Ovary (tissue), 9 donors: Measurements from ENCODE around the gene FLOT2. TPM values are rescaled to one million over a fixed set of nuclear protein-coding genes. Genes with fewer than 3 reads are reported as not detected.
"Not testable (repeated sequence)": the region's sequence is repeated elsewhere in the genome, so short reads cannot be mapped to it uniquely, and the experiment has no call there.

ENCODE experiments used
- DNase-seq, 5 donors: peaks; one replicate each; pipeline ENCODE4 v3.0.0-alpha.2; 2019 to 2020
- H3K27ac ChIP-seq, 2 donors: fragments of 200-600 bp; one replicate each; pipeline versions ENCODE4 v1.5.1 to v1.8.0; 2019 to 2022
- H3K27me3 ChIP-seq: fragments of 200-600 bp; one replicate; pipeline ENCODE4 v1.8.0; 2022
- H3K36me3 ChIP-seq: fragments of 200-600 bp; sonication (generic); one replicate; pipeline ENCODE4 v1.5.1; 2019
- H3K4me1 ChIP-seq: one replicate; pipeline ENCODE4 v1.8.1; 2013; ENCODE audit warnings: mild to moderate bottlenecking, moderate library complexity; ENCODE audit not compliant: insufficient read depth
- H3K4me3 ChIP-seq: fragments of 200-600 bp; sonication (generic); one replicate; pipeline ENCODE4 v1.5.1; 2017
- H3K9me3 ChIP-seq, 2 donors: fragments of 200-600 bp in 1 of 2; sonication (generic) in 1 of 2; one replicate each; pipeline versions ENCODE4 v1.5.1 to v1.8.1; 2013 to 2019; ENCODE audit warnings: mild to moderate bottlenecking in 1 of 2, moderate library complexity in 1 of 2
- EP300 ChIP-seq: sonication (generic); formaldehyde crosslinking; IDR thresholded peaks from one replicate; pipeline ENCODE4 v1.6.1; 2017; ENCODE audit warnings: antibody characterized with exemption
- POLR2A ChIP-seq: fragments of 450-650 bp; IDR thresholded peaks from one replicate; pipeline ENCODE4 v1.6.1; 2017; ENCODE audit warnings: antibody characterized with exemption, mild to moderate bottlenecking, moderate library complexity
- WGBS, 3 donors: extraction: QIAGEN DNeasy Blood & Tissue Kit in 1 of 3; methylation state at CpG; one replicate each; pipeline versions ENCODE4 v1.1.5 to v1.1.7; 2013 to 2017; 5-methylcytosine and 5-hydroxymethylcytosine counted together
- intact Hi-C, 4 donors: fragments of 100-400 bp; cut with DNase I; formaldehyde crosslinking; loops; one replicate each; pipeline versions ENCODE4 v1.11.0 to v1.15.1; 2022 to 2023
- polyA plus RNA-seq, 2 donors: library from polyadenylated mRNA; stranded (reverse); fragments of 200-250 nt in 1 of 2; fragments of 350-450 nt in 1 of 2; fragmentation: Illumina TruSeq in 1 of 2; extraction: RNeasy Lipid Tissue Mini Kit (QIAGEN cat#74804) in 1 of 2; gene quantifications; one replicate each; pipeline ENCODE4 v1.2.3, GENCODE V29; 2013 to 2014
- total RNA-seq, 7 donors: library from RNA; depleted of rRNA in 2 of 7; stranded (reverse); fragments of >200 nt in 2 of 7; fragmentation: NEBNext Ultra II Directional in 3 of 7; extraction: Animal tissue kit (Norgen Biotek cat#: 25700) in 3 of 7; gene quantifications; one replicate each; pipeline versions ENCODE4 v1.1.0 to v1.2.4, GENCODE V29; 2016 to 2023
- TF ChIP-seq, protein P1 (sequence below), 3 donors: fragments of 450-650 bp in 2 of 3; fragments of 200-600 bp in 1 of 3; IDR thresholded peaks; one replicate each; pipeline versions ENCODE4 v1.5.1 to v1.8.0; 2016 to 2022; ENCODE audit warnings: antibody characterized with exemption in 3 of 3, mild to moderate bottlenecking in 1 of 3
- donor health status: DM: no; HTN: no; CAD: no; lungs with moderate emphysema.
- donor health status: DM: no; HTN: no; CAD: no.
- donor health status: Bipolar disorder and iron deficiency.
- donor health status: DM: yes; HTN: yes; CAD: no.
- donor health status: DM: no; HTN: no; CAD: no.
- donor health status: DM: yes; HTN: yes; CAD: no.

FLOT2 gene
- total and polyA plus RNA-seq, 9 donors: 29.3 to 82.3 (median 72.6) TPM

GRCh38 chr17:28878158-28878910 lies 19.2 kb downstream of the FLOT2 start:
- H3K27me3 ChIP-seq: no peaks in the 10 kb centered on the region
- DNase-seq: no peak
- no peaks in the 10 kb centered on the region for H3K36me3 ChIP-seq
- no peak for TF ChIP-seq EP300
- 76 to 86% (median 82%) methylated on average over 2 of the region's 2 CpGs for whole genome bisulfite sequencing, 3 donors
- no peak overlapping the region for H3K4me3 ChIP-seq
- no peak overlapping the region for H3K27ac ChIP-seq
- no peaks in the 10 kb centered on the region for H3K4me1 ChIP-seq
- intact Hi-C loops: no loop called here
- no peaks in the 10 kb centered on the region for H3K9me3 ChIP-seq

DNA sequence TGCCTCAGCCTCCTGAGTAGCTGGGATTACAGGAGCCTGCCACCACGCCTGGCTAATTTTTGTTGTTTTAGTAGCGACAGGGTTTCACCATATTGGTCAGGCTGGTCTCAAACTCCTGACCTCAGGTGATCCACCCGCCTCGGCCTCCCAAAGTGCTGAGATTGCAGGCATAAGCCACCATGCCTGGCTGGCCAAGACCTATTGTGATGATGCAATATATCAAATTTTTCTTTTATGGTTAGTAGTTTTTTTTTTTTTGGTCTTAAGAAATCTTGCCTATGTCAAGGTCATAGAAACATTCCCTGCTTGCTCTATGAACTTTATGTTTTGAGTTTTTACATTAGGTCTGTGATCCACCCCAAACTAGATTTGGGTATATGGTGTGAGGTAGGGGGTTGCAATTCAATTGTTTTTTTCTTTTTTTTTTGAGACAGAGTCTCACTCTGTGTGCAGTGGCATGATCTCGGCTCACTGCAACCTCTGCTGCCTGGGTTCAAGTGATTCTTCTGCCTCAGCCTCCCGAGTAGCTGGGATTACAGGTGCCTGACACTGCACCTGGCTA lies 20.3 kb downstream of the FLOT2 start:
- H3K36me3 ChIP-seq, H3K27me3 ChIP-seq, DNase-seq, H3K9me3 ChIP-seq, H3K27ac ChIP-seq, H3K4me3 ChIP-seq, H3K4me1 ChIP-seq, intact Hi-C loops: not testable (repeated sequence)
- WGBS, 3 donors: 91 to 95% (median 93%) methylated on average over 6 of the region's 6 CpGs

- Histone ChIP-seq H3K9me3 (no peaks in the 10 kb centered on the region), H3K27ac (no peak overlapping the region), H3K36me3 (no peaks in the 10 kb centered on the region), H3K4me1 (no peaks in the 10 kb centered on the region), H3K27me3 (no peaks in the 10 kb centered on the region), H3K4me3 (no peak overlapping the region)
- TF ChIP-seq POLR2A: no peak
- WGBS, 3 donors: 68 to 74% (median 70%) methylated on average over 1 of the region's 1 CpG
- intact Hi-C loops: no loop called here
- no peak for DNase-seq
Observed at GRCh38 chr17:28875848-28876550, 21.5 kb downstream of the FLOT2 start.

DNA sequence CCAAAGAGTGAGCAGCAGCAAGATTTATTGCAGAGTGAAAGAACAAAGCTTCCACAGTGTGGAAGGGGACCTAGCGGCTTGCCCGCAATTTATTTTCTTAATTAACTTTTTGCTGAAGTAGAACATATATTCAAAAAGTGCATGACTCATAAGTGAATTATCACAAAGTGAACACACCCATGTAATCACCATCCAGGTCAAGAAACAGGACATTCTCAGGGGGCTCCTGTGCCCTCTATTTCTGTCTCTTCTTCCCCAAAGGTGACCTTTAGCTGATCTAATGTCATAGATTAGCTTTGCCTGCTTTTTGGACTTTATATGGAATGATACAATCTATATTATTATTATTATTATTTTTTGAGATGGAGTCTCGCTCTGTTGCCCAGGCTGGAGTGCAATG lies 22.8 kb downstream of the FLOT2 start:
- intact Hi-C loops: no loop called here
- DNase-seq: no peak

DNA sequence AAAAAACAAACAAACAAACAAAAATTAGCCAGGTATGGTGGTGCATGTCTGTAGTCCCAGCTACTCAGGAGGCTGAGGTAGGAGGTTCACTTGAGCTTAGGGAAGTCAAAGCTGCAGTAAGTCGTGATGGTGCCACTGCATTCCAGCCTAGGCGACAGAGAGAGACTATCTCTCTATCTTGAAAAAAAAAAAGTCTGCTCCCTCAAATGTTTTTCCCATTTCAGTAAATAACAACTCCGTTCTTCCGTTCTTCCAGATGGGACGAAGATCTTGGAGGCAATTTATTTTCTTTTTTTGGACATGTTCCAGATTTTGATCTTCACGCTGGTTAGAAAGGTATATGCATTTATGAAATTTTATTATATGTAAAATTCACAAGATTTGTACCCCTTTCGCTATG lies 23.7 kb downstream of the FLOT2 start:
- intact Hi-C loops: no loop called here
- 85% methylated on average over 7 of the region's 7 CpGs for WGBS, 3 donors
- DNase-seq: no peak
- no peaks in the 10 kb centered on the region for H3K4me1 ChIP-seq
- no peaks in the 10 kb centered on the region for H3K36me3 ChIP-seq
- H3K27ac ChIP-seq: no peak overlapping the region
- H3K9me3 ChIP-seq: no peaks in the 10 kb centered on the region
- no peak overlapping the region for H3K4me3 ChIP-seq
- H3K27me3 ChIP-seq: no peaks in the 10 kb centered on the region
- TF ChIP-seq, protein P1, sequence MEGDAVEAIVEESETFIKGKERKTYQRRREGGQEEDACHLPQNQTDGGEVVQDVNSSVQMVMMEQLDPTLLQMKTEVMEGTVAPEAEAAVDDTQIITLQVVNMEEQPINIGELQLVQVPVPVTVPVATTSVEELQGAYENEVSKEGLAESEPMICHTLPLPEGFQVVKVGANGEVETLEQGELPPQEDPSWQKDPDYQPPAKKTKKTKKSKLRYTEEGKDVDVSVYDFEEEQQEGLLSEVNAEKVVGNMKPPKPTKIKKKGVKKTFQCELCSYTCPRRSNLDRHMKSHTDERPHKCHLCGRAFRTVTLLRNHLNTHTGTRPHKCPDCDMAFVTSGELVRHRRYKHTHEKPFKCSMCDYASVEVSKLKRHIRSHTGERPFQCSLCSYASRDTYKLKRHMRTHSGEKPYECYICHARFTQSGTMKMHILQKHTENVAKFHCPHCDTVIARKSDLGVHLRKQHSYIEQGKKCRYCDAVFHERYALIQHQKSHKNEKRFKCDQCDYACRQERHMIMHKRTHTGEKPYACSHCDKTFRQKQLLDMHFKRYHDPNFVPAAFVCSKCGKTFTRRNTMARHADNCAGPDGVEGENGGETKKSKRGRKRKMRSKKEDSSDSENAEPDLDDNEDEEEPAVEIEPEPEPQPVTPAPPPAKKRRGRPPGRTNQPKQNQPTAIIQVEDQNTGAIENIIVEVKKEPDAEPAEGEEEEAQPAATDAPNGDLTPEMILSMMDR (IDR thresholded peaks at IDR 0.05): no peak
- TF ChIP-seq POLR2A: no peak
- no peak for TF ChIP-seq EP300

More for the DNA sequence above, 22.8 kb downstream of the FLOT2 start:
- TF ChIP-seq POLR2A (no peak), EP300 (no peak)
- TF ChIP-seq, protein P1 (IDR thresholded peaks at IDR 0.05): no peak
- WGBS, 3 donors: 56 to 67% (median 59%) methylated on average over 3 of the region's 3 CpGs
- Histone ChIP-seq H3K4me3 (no peak overlapping the region), H3K27me3 (no peaks in the 10 kb centered on the region), H3K36me3 (no peaks in the 10 kb centered on the region), H3K9me3 (no peaks in the 10 kb centered on the region), H3K27ac (no peak overlapping the region), H3K4me1 (no peaks in the 10 kb centered on the region)
